ENCODE results near the gene NANOG.
A peak's percentile ranks its signal among the peaks of the same experiment; 100 is the strongest.
"Not testable (repeated sequence)": the region's sequence is repeated elsewhere in the genome, so short reads cannot be mapped to it uniquely, and the experiment has no call there.

Gene NANOG

GRCh38 chr12:7833831-7834230 lies 44.6 kb downstream of the NANOG start:
- peaks cover 3% of the 10 kb centered on the region for H3K4me1 Mint-ChIP-seq (ENCODE audit: low read depth)
- H3K4me3 Mint-ChIP-seq: no peak overlapping the region
- DNase-seq (ENCODE audit: low spot score): no peak
- H3K36me3 Mint-ChIP-seq (ENCODE audit: low read depth): no peaks in the 10 kb centered on the region
- no peaks in the 10 kb centered on the region for H3K9me3 Mint-ChIP-seq
- no peak overlapping the region for H3K27ac Mint-ChIP-seq
- H3K27me3 Mint-ChIP-seq (ENCODE audit: low read depth): no peaks in the 10 kb centered on the region

DNA sequence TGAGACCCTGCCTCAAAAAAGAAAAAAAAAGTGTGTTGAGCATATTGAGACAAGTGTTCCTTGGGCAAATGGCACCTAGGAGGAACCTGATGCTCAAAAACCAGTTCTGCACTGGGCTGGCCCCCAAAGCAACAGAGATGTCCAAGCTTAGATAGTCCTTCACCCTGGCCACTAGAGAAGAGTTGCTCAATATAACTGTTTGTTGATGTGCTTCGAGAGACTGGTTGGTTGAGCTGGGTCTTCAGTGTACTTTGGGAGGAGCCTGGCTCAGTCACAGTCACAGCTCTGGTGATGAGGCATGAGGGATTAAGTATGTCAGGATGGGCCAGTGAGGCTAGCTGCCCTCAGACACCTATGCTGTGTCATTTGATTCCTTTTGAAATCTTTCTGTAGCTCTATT lies 45.5 kb downstream of the NANOG start:
- Mint-ChIP-seq H3K4me3 (no peak overlapping the region), H3K36me3 (ENCODE audit: low read depth) (no peaks in the 10 kb centered on the region), H3K27ac (no peak overlapping the region), H3K9me3 (no peaks in the 10 kb centered on the region), H3K4me1 (ENCODE audit: low read depth) (peaks cover 3% of the 10 kb centered on the region), H3K27me3 (ENCODE audit: low read depth) (no peaks in the 10 kb centered on the region)
- DNase-seq (ENCODE audit: low spot score): no peak

DNA sequence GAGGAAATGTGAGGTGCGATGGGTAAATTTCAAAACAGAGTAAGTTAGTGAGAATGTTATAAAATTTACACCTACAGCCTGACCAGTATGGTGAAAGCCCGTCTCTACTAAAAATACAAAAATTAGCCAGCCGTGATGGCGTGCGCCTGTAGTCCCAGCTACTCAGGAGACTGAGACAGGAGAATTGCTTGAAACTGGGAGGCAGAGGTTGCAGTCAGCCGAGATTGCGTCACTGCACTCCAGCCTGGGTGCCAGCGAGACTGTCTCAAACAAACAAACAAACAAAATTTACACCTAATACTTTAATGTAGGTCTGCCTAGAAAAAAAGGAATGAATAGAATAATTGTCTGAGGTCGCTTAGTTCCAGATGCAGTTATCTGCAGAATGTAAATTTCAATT lies 45.9 kb downstream of the NANOG start:
- H3K27ac Mint-ChIP-seq: no peak overlapping the region
- H3K4me1 Mint-ChIP-seq (ENCODE audit: low read depth): peaks cover 3% of the 10 kb centered on the region
- DNase-seq (ENCODE audit: low spot score): no peak
- no peaks in the 10 kb centered on the region for H3K27me3 Mint-ChIP-seq (ENCODE audit: low read depth)
- no peaks in the 10 kb centered on the region for H3K9me3 Mint-ChIP-seq
- H3K36me3 Mint-ChIP-seq (ENCODE audit: low read depth): no peaks in the 10 kb centered on the region
- no peak overlapping the region for H3K4me3 Mint-ChIP-seq

DNA sequence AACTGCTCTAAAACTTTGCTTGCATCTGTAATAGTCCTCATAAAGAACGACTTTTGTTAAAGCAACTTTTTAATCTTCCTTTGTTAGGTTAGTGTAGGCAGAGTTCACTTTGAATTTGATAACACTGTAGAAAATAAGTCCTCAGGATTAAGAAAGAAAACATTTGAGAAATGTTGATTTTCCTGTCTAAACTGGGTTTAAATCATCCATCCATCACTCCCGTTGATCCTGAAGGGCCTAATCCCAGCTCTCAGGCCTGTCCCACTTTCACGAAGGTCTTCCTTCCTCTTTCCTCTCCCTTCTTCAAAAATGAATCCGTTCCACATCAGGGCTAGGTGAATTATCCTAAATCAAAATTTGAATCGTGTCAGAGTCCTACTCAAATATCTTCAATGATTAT lies 46.6 kb downstream of the NANOG start:
- Mint-ChIP-seq H3K27ac (no peak overlapping the region), H3K9me3 (no peaks in the 10 kb centered on the region), H3K27me3 (ENCODE audit: low read depth) (no peaks in the 10 kb centered on the region), H3K4me3 (no peak overlapping the region), H3K4me1 (ENCODE audit: low read depth) (peaks cover 3% of the 10 kb centered on the region), H3K36me3 (ENCODE audit: low read depth) (no peaks in the 10 kb centered on the region)
- no peak for DNase-seq (ENCODE audit: low spot score)

DNA sequence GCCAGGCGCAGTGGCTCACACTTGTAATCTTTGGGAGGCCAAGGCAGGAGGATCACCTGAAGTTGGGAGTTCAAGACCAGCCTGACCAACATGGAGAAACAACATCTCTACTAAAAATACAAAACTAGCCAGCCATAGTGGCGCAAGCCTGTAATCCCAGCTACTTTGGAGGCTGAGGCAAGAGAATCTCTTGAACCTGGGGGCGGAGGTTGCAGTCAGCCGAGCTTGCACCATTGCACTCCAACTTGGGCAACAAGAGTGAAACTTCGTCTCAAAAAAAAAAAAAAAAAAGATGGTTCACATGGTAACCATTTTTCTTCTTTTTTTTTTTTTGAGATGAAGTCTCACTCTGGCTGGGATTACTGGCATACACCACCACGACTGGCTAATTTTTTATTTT lies 48.2 kb downstream of the NANOG start:
- Mint-ChIP-seq H3K27ac (no peak overlapping the region), H3K27me3 (ENCODE audit: low read depth) (no peaks in the 10 kb centered on the region), H3K4me3 (no peak overlapping the region), H3K36me3 (ENCODE audit: low read depth) (no peaks in the 10 kb centered on the region), H3K4me1 (ENCODE audit: low read depth) (peaks cover under 1% of the 10 kb centered on the region), H3K9me3 (no peaks in the 10 kb centered on the region)
- DNase-seq (ENCODE audit: low spot score): no peak

DNA sequence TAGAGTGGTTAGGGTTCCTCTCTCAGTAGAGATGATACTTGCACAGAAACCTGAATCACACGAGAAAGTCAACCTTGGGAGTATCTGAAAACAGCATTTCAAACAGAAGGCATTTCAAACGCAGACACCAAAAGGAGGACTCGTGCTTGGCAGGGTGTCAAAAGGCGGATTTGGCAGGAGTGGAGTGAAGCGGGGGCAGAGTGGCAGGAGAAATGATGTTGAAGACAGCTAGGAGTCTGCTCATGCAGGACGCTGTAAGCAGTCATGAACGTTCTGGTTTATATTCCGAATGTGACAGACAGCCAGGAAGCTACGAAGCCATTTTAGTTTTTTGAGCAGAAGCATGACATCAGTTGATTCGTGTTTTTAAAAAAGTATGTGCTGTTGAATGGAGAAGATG lies 50.0 kb downstream of the NANOG start:
- not testable (repeated sequence) for H3K27ac Mint-ChIP-seq; H3K36me3 Mint-ChIP-seq (ENCODE audit: low read depth); H3K4me1 Mint-ChIP-seq (ENCODE audit: low read depth); H3K27me3 Mint-ChIP-seq (ENCODE audit: low read depth); DNase-seq (ENCODE audit: low spot score); H3K4me3 Mint-ChIP-seq; H3K9me3 Mint-ChIP-seq

GRCh38 chr12:7839848-7840247 lies 50.6 kb downstream of the NANOG start:
- not testable (repeated sequence) for H3K4me1 Mint-ChIP-seq (ENCODE audit: low read depth); DNase-seq (ENCODE audit: low spot score); H3K36me3 Mint-ChIP-seq (ENCODE audit: low read depth); H3K4me3 Mint-ChIP-seq; H3K27ac Mint-ChIP-seq; H3K27me3 Mint-ChIP-seq (ENCODE audit: low read depth); H3K9me3 Mint-ChIP-seq

DNA sequence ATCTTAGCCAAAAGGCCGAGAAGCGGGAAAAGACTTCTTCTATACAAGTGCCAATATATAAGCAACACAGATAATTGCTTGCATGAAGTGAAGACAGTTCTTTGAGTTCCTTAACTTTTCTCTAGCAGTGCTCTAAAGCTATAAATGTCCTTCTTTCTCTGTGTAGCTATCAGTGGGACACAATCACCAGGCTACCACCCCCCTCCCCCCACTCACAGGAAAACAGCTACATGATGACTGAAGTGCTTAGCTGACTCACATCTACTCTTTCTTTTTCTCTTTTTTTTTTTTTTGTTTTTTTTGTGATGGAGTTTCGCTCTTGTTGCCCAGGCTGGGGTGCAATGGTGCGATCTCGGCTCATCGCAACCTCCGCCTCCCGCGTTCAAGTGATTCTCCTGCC lies 53.2 kb downstream of the NANOG start:
- not testable (repeated sequence) for H3K4me3 Mint-ChIP-seq; H3K36me3 Mint-ChIP-seq (ENCODE audit: low read depth); H3K27me3 Mint-ChIP-seq (ENCODE audit: low read depth); H3K27ac Mint-ChIP-seq; H3K4me1 Mint-ChIP-seq (ENCODE audit: low read depth); DNase-seq (ENCODE audit: low spot score); H3K9me3 Mint-ChIP-seq

- H3K27ac Mint-ChIP-seq: peak overlapping the region; percentile 70
- H3K36me3 Mint-ChIP-seq (ENCODE audit: low read depth); DNase-seq (ENCODE audit: low spot score); H3K4me3 Mint-ChIP-seq; H3K9me3 Mint-ChIP-seq; H3K4me1 Mint-ChIP-seq (ENCODE audit: low read depth); H3K27me3 Mint-ChIP-seq (ENCODE audit: low read depth): not testable (repeated sequence)
These were observed 53.9 kb downstream of the NANOG start for GRCh38 chr12:7843149-7843548.

DNA sequence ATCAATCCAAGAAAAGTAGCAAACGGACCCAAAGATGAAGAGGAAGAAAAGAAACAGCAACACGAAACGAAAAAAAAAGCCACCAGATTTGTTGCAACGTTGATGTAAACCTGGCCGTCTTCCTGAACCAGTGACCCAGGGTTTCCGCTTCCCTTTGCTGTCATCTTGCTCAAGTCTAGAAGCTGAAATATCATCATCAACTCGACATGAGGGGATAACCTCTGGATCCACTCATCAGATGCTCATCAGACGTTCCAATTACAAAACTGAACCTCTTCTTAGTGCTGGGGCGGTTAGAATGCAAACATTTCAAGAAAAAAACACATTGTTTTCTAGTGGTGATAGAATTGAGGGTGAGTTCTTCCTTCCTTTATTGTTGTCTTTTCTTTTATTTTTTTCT lies 54.4 kb downstream of the NANOG start:
- not testable (repeated sequence) for H3K27me3 Mint-ChIP-seq (ENCODE audit: low read depth); H3K4me1 Mint-ChIP-seq (ENCODE audit: low read depth); H3K9me3 Mint-ChIP-seq; H3K36me3 Mint-ChIP-seq (ENCODE audit: low read depth)
- DNase-seq (ENCODE audit: low spot score): peak; percentile 14
- H3K27ac Mint-ChIP-seq: peak overlapping the region; percentile 69
- H3K4me3 Mint-ChIP-seq: peak overlapping the region; percentile 51

- peaks cover 6% of the 10 kb centered on the region for H3K4me1 Mint-ChIP-seq (ENCODE audit: low read depth)
- no peak overlapping the region for H3K4me3 Mint-ChIP-seq
- H3K27me3 Mint-ChIP-seq (ENCODE audit: low read depth): peaks cover 3% of the 10 kb centered on the region
- DNase-seq (ENCODE audit: low spot score): no peak
- H3K27ac Mint-ChIP-seq: no peak overlapping the region
- H3K36me3 Mint-ChIP-seq (ENCODE audit: low read depth): no peaks in the 10 kb centered on the region
- H3K9me3 Mint-ChIP-seq: no peaks in the 10 kb centered on the region
These were observed 54.9 kb downstream of the NANOG start for GRCh38 chr12:7844116-7844515.

DNA sequence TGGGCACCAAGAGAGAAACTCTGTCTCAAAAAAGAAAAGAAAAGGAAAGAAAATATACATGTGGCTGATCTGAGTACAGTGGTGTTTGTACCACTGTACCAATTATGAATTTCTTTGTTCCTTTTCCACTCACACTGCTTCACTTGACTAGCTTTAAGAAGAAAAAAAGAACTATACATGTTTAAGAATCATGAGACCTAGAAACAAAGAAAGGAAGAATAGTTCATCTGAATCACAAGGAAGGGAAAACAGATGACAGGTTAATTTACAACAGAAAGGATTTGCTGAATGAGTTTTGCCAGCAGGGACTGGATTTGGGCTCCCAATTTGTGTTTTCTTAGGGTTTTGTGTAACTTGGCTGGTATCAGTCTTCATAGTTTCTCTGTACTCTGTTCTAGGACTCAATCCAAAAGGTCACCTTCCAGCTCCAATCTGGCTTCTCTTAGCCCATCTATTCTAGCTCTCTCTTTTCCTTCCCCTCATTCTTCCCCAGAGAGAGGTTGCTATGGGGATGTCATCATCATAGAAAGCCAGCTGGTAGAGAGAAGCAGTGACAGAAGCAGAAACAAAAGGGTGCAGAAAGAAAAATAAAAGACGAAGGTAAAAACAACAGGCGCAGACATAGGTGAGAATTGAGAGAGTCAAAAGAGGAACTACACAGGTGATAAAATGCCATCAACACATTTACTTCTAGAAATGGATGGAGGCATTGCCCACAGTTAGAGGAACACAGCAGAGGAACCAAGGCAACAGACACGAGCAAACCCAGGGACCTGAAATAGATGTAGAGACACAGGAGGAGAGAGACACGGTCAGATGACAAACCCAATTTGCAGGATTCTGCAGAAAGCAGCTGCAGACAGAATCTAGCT lies 58.3 kb downstream of the NANOG start:
- not testable (repeated sequence) for H3K4me3 Mint-ChIP-seq; H3K27ac Mint-ChIP-seq; H3K36me3 Mint-ChIP-seq (ENCODE audit: low read depth); H3K9me3 Mint-ChIP-seq; DNase-seq (ENCODE audit: low spot score); H3K4me1 Mint-ChIP-seq (ENCODE audit: low read depth)
- peaks cover 16% of the 10 kb centered on the region for H3K27me3 Mint-ChIP-seq (ENCODE audit: low read depth)

- peaks cover 21% of the 10 kb centered on the region for H3K27me3 Mint-ChIP-seq (ENCODE audit: low read depth)
- H3K4me3 Mint-ChIP-seq; H3K36me3 Mint-ChIP-seq (ENCODE audit: low read depth); H3K27ac Mint-ChIP-seq; H3K9me3 Mint-ChIP-seq; H3K4me1 Mint-ChIP-seq (ENCODE audit: low read depth); DNase-seq (ENCODE audit: low spot score): not testable (repeated sequence)
These were observed 58.9 kb downstream of the NANOG start for GRCh38 chr12:7848098-7848422.
